Dedifferentiated amniotic fluid mesenchymal stem cell (primary cell): ENCODE measurements around the gene RGL3.
"Not testable (repeated sequence)": the region's sequence is repeated elsewhere in the genome, so short reads cannot be mapped to it uniquely, and the experiment has no call there.

Experiments
- DNase-seq: peaks from one replicate; pipeline ENCODE4 v3.0.0-alpha.2; 2016; ENCODE audit errors: extremely low spot score

RGL3 gene

DNA sequence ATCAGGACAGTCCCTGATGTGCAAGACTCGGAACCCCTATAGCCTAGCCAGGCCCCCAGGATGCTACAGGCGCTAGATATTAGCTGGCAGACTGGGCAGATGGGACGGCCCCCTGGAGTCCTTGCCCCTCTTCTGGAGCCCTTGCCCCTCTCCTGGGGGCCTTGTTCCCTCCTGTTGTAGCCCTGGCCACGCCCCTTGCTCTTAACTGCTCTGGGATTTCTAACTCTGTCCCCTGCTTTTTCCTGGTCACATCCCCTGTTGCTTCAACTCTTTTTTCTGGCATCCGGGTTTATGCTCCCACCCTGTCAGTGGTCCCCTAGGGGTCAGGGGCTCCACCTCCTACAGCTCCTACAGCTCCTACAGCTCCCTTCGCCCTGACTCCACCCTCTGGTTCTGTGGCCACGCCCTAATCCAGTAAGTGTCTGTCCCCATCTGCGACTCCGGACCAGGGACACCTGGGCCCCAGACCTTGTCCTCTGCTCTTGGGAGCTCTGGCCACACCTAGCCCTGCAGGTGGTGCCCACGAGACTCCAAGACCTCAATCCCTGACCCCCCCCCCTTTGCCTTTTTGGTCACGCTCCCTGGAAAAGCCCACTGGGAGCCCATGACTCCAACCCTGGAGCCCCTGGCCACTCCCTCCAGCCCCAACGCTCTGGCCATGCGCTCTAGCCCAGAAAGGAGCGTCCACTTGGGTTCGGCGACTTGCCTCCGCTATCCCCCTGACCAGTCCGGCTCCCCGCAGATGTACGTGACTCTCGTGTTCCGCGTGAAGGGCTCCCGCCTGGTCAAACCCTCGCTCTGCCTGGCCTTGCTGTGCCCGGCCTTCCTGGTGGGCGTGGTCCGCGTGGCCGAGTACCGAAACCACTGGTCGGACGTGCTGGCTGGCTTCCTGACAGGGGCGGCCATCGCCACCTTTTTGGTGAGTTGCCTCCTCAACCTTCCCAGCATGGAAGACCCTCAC, 57.1 kb downstream of the RGL3 start:
- no peak for DNase-seq

DNA sequence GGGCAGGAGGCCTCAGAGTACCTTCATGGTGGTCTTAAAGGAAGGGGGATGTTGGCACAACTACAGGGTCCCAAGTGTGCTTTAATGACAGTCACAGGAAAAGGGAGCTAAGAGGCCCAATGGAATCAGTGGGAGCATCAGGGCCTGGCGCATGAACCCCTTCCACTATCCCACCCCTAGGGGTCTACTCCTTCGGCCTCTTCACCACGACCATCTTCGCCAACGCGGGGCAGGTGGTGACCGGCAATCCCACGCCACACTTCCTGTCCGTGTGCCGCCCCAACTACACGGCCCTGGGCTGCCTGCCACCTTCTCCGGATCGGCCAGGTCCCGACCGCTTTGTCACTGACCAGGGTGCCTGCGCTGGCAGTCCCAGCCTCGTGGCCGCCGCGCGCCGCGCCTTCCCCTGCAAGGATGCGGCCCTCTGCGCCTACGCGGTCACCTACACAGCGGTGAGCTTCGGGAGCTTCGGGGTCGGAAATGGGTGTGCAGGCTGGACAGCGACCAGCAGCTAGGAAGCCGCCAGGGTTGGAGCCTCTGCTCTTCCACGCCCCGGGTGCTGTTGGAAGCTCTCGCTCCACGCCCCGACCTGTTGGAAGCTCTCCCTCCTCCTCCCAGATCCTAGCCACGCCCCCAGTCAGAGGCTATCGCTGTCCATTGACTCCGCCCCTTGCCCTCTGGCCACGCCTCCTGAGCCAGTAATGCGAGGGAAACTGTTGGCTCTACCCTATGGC, 57.9 kb downstream of the RGL3 start:
- no peak for DNase-seq

DNA sequence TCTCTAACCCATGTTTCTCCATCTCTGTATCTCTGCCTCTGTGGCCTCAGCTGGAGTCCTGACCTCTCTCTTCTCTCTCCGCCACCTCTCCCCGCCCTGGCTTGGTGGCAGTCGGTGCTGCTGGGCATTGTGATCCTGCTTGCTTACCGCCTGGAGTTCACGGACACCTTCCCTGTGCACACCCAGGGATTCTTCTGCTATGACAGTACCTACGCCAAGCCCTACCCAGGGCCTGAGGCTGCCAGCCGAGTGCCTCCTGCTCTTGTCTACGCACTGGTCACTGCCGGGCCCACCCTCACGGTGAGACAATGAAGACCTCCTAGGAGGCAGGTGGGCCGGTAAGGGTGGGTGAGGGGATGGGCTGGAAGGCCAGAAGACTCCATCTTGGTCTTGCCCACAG, 59.7 kb downstream of the RGL3 start:
- DNase-seq, result no peak

DNA sequence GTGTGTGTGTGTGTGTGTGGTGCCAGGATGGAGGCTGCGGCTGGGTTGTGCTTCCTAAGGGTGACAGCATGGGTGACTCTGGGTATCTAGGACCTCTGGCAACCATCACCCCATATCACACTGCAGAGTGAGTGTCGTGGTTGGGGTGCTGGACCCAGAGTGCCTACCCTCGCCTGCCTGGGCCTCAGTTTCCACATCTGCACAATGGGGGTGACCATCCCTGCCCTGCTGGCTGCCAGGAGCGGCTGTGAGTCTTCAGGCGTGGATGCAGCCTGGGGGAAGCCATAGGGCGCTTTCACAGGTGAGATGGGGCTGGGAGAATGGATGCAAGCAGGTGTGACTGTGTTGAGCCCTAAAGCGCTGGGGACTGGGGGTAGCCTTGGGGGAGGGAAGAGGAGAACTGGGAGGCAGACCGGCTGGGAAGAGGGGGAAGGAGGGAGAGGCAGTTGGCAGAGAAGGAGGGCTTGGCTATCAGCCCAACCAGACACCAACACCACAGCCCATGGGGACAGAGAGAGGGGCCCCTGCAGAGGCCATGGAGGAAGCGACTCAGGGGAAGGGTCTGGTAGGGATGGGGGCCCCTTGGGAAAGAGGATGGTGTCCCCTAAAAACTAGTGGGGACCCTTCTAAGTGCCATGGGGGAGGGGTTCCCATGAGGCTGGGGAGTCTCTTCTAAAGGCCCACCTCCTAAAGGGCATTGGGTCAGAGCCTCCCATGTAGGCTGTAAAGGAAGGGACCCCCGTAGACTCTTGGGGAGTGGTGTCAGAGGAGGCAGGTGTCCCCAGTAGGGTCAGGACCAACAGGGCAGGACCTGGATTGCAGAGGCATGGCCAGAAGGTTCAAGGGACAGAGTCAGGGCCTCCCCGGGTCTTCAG, 62.2 kb downstream of the RGL3 start:
- DNase-seq, result no peak

GRCh38 chr19:11356074-11356397, 63.1 kb downstream of the RGL3 start:
- DNase-seq, result no peak

DNA sequence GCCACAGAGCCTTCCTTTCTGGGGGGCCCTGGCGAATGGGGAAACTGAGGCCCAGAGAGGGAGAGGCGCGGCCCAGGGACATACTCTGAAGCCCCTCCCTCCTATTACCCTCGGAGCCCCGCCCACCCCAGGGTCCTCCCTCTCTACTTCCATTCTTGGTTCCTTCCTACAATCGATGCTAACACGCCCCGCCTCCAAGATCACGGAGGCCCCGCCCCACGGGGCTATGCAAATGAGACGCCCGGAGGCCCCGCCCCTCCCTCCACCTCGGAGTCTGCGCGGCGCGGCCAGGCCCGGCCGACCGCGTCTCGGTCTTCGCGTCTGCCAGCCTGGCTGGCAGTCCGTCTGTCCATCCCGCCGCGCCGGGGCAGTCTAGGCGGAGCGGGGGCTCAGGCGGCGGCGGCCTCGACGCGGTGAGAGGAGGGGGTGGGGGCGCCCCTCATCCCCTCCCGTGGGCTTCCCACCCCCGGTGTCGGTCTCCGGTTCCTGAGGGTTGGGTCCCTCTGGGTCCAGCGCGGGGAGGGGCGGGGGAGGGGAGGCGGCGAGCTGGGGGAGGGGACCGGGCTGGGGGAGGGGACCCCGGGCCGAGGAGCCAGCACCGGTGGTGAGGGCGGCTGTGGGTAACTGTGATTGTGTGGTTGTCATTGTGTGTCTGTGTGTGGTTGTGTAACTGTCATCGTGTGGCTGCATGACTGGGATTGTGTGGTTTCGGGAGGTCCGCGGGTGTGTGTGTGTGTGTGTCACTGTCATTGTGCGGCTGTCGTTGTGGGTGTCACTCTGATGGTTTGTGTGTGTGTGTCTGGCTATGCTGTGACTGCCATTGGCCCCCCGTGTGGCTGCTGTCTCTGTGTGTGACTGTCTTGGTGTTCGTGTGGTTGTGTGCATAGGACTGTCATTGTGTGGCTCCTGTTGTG, 63.7 kb downstream of the RGL3 start, which contains the start of gene PLPPR2:
TSS of gene PLPPR2 (plus strand) at position 273 of the 914 bp plus-strand sequence. CDS start 2,242 bp downstream, outside the sequence.
- peak; percentile 89 for DNase-seq

- not testable (repeated sequence) for DNase-seq
These were observed 65.0 kb downstream of the RGL3 start for GRCh38 chr19:11354102-11354501.

DNA sequence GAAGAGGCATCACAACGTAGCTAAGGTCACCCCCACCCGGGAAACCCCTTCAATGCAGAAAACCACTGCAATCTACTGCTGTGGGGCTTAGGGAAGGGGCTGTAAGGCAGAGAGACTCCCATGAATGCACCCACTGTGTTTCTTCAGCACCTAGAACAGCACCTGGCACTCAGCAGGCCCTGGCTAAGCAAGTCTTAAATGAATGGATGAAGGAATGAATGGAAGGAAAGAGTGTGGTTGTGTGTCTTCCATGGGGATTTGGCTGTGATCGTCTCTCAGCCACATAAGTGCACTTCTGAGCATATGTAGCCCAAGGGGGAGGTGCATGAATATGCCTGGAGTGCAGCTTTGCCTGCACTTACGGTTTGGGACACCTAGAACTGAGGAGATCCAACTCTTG, 69.9 kb downstream of the RGL3 start:
- DNase-seq, result no peak

GRCh38 chr19:11347546-11348039, 71.5 kb downstream of the RGL3 start:
- no peak for DNase-seq

DNA sequence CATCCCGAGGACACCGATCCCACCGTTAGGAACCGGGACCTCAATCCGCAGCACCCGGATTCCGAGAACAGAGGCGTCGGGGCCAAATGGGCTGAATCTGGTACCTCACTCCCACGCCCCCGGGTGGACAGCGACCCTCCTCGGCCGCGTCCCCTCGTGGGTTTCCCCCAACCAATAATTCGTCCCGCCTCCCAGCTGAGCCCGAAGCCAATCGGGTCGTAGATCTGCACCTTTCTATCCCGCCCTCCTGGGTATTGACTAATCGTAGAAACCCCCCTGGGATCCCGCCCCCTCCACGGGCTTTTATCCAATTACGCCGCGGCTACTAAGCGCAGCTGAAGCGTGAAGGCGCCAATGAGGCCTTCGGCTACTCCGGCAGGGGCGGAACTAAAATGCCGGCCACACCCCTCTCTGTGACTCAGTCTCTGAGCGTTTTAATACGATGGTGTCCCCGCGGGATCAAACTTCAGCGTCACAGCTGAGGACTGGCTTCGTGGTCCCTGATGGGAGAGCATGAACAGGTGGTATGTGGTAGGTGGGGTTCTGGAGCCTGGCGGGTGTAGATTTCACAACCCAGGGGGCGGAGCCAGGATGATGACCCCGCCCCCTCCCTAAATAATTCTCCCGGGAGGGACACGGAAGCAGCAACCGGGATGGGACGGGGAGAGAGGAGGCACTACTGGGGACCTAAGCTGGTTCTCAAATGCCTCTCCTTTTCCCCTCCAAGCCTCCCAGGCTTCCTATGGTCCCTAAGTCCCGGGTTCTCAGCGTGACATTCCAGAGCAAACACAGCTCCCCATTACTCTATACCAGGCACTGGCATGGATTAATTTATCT, 72.8 kb downstream of the RGL3 start, which contains the start of the genes CCDC159 and TMEM205:
TSS of gene CCDC159 (plus strand) at position 416 of the 837 bp plus-strand sequence. CDS start at position 504, 88 bp downstream.
TSS of gene TMEM205 (minus strand) at position 165 of the 837 bp plus-strand sequence. CDS start 649 bp downstream, outside the sequence.
- DNase-seq, result peak; percentile 99

DNA sequence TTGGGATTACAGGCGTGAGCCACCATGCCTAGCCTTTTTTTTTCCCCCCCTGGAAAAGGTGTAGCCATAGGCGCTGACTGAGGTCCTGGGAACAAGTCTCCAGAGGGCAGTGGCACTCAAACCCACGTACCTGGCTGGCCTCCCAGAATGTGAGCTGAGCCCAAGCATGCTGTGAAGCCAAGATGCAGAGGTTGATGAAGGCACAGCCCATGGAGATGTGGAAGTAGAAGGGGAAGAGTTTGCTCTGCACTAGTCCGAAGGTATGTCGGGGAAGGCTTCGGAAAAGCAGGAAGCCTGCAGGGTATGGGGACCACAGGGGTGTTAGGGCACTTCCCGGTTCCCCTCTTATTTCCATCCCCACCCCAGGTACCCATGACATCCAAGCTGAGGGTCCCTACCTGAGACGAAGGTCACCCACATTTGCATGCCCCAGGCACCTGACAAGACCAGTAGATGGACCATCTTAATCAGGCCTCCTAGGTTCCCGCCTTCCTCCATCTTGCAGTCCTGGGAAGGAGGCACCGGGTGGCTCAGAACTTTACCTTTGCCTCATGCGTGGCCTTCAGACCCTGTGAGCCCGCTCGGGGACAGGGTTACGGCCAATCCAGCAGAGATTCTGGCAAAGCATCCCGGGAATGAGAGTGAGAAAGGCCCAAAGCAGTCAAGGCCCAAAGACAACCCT, 73.9 kb downstream of the RGL3 start:
- no peak for DNase-seq
